PC-3 (cell line): Measurements from ENCODE around the gene TCHP. TPM values are rescaled to one million over a fixed set of nuclear protein-coding genes. Genes with fewer than 3 reads are reported as not detected.

Experiments
- ATAC-seq: fragments of 200-7000 bp; cut with Tn5 transposase; 2 replicates; pipeline ENCODE4 v1.9.1; 2020; ENCODE audit warnings: mild to moderate bottlenecking, moderate library complexity
- BruUV-seq: library from RNA; stranded (reverse); fragments of 400-500 nt; replicated peaks from 2 replicates; lab custom pipeline; 2021; lab: Mats Ljungman, UMichigan
- CTCF ChIA-PET: fragments of 300-600 bp; sonication (Branson Sonifier 250); formaldehyde crosslinking; loops from one replicate; lab custom pipeline; 2022; ENCODE audit warnings: antibody characterized with exemption; lab: Charles Lee
- POLR2A ChIA-PET: fragments of 300-600 bp; sonication (Branson Sonifier 250); formaldehyde crosslinking; loops from one replicate; lab custom pipeline; 2022; ENCODE audit warnings: antibody characterized with exemption; ENCODE audit not compliant: unreplicated experiment; lab: Charles Lee
- DNase-seq: peaks from one replicate; pipeline ENCODE4 v3.0.0-alpha.2; 2015
- H2AFZ ChIP-seq: fragments of 300-600 bp; sonication (generic); 2 replicates; pipeline ENCODE4 v1.6.0; 2016; ENCODE audit warnings: antibody characterized with exemption, low read length
- H3F3A ChIP-seq: fragments of 300-600 bp; sonication (generic); one replicate; pipeline ENCODE4 v1.6.0; 2017; ENCODE audit warnings: antibody characterized with exemption, low read length, control low read depth, mild to moderate bottlenecking; ENCODE audit not compliant: unreplicated experiment
- H3K27ac ChIP-seq: fragments of 300-600 bp; sonication (generic); 2 replicates; pipeline ENCODE4 v1.5.1; 2016; ENCODE audit warnings: mild to moderate bottlenecking, low read length
- H3K27me3 ChIP-seq: fragments of 300-600 bp; sonication (generic); 2 replicates; pipeline ENCODE4 v1.6.1; 2016; ENCODE audit warnings: low read length, mixed read lengths
- H3K36me3 ChIP-seq: fragments of 300-600 bp; sonication (generic); 2 replicates; pipeline ENCODE4 v1.6.1; 2016; ENCODE audit warnings: low read depth, mixed run types, low read length, mixed read lengths
- H3K4me1 ChIP-seq: fragments of 300-600 bp; sonication (generic); 2 replicates; pipeline ENCODE4 v1.5.1; 2016; ENCODE audit warnings: low read length; ENCODE audit not compliant: insufficient read depth
- H3K4me2 ChIP-seq: fragments of 300-600 bp; sonication (generic); 2 replicates; pipeline ENCODE4 v1.6.0; 2016; ENCODE audit warnings: low read length
- H3K4me3 ChIP-seq: fragments of 300-600 bp; sonication (generic); 2 replicates; pipeline ENCODE4 v1.5.1; 2016; ENCODE audit warnings: mild to moderate bottlenecking, low read length, mixed read lengths
- H3K79me2 ChIP-seq: fragments of 300-600 bp; sonication (generic); 2 replicates; pipeline ENCODE4 v1.6.1; 2017; ENCODE audit warnings: low read length, mixed read lengths
- H3K9ac ChIP-seq: fragments of 300-600 bp; sonication (generic); 2 replicates; pipeline ENCODE4 v1.6.0; 2016; ENCODE audit warnings: mild to moderate bottlenecking, low read length
- H3K9me2 ChIP-seq: fragments of 300-600 bp; sonication (generic); replicated peaks from 2 replicates; pipeline ENCODE4 v1.6.1; 2016; ENCODE audit warnings: mixed run types, low read length, mixed read lengths
- H3K9me3 ChIP-seq: fragments of 300-600 bp; sonication (generic); 2 replicates; pipeline ENCODE4 v1.6.1; 2016; ENCODE audit warnings: low read length, mixed read lengths
- H4K20me1 ChIP-seq: fragments of 300-600 bp; sonication (generic); 2 replicates; pipeline ENCODE4 v1.6.1; 2016; ENCODE audit warnings: low read length, mixed read lengths
- EZH2 ChIP-seq: fragments of 300-600 bp; sonication (generic); IDR thresholded peaks from one replicate; pipeline ENCODE4 v1.6.1; 2017; ENCODE audit warnings: antibody characterized with exemption, mild to moderate bottlenecking, low read length; ENCODE audit not compliant: unreplicated experiment
- EZH2phosphoT487 ChIP-seq: fragments of 300-600 bp; sonication (generic); IDR thresholded peaks from 2 replicates; pipeline ENCODE4 v1.6.1; 2018; ENCODE audit warnings: mild to moderate bottlenecking, antibody characterized with exemption, low read length, borderline replicate concordance
- intact Hi-C: fragments of 100-400 bp; cut with micrococcal nuclease; formaldehyde crosslinking; loops from 2 replicates; pipeline ENCODE4 v1.9.0; 2023
- total RNA-seq: library from RNA; depleted of rRNA; stranded (reverse); fragments of >200 nt; gene quantifications from 2 replicates; pipeline ENCODE4 v1.2.3, GENCODE V29; 2014; rRNA removed

The TCHP gene
- total RNA-seq, 1 experiment from 2014 or later, result 21.6 TPM

DNA sequence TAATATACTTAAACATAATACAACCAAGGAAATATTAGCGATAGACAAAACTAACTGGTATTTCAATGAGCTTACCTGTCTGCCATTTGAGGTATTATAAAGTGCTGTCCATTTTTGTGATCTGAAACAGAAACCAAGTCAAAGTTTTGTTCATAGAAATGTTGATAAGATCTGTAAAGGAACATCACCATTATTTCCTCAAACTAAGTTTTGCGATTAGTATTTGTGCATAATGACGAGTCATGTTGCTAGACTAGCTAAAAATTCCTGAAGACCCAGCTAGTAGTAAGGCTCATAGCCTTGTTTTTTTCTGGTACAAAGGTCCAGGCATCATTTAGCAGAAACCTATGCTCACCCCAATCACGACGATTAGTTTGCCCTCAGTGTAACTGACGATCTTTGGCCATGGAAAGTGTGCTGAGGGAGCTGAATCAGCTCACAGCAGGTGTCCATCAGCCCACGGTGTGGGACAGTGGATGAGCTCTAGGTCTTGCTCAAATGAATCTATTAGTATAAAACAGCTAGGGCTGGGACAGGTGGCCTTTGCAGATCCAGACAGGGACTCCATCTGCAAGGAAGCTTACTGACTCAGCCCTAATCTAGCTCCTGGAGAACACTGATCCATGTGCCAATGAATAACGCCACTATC, 67.4 kb downstream of the TCHP start:
- Histone ChIP-seq H3K4me1 (peaks cover 5% of the 10 kb centered on the region; the same call in 1 of the 2 replicates), H3K27me3 (no peaks in the 10 kb centered on the region), H3K9me3 (no peaks in the 10 kb centered on the region), H3K4me2 (no peak overlapping the region), H3K79me2 (no peaks in the 10 kb centered on the region), H3K9me2 (no peaks in the 10 kb centered on the region), H4K20me1 (no peaks in the 10 kb centered on the region), H3K27ac (no peak overlapping the region), H2AFZ (no peak overlapping the region), H3F3A (no peaks in the 10 kb centered on the region), H3K36me3 (peaks cover 13% of the 10 kb centered on the region; the same call in 1 of the 2 replicates), H3K9ac (no peak overlapping the region), H3K4me3 (no peak overlapping the region)
- ChIA-PET POLR2A (interaction anchor here (0.7 kb wide), 2 partner anchors 12 to 57 kb away, joined by 3 to 5 read pairs; no protein-coding TSS in a partner anchor), CTCF (no interaction called here)
- ATAC-seq, result no peak
- DNase-seq, result peak; percentile 15
- intact Hi-C loops, result no loop called here
- no TSS peak for BruUV-seq
- TF ChIP-seq EZH2 (no peak), EZH2phosphoT487 (no peak)

Other genes with a start within 250 kb of the TCHP start
- 11.7 and 15.3 TPM in 2 replicates for gene FAM222A, start 186.4 kb upstream of the TCHP start, total RNA-seq
- gene TRPV4, start 66.9 kb upstream of the TCHP start, total RNA-seq, result 1.6 and 2.4 TPM in 2 replicates
- gene GLTP, start 19.7 kb upstream of the TCHP start, total RNA-seq, result 78.2 and 82.6 TPM in 2 replicates
- 24.6 and 26.8 TPM in 2 replicates for gene GIT2, start 96.1 kb downstream of the TCHP start, total RNA-seq
- gene ANKRD13A, start 99.2 kb downstream of the TCHP start, total RNA-seq, result 117 and 118 TPM in 2 replicates
- 5.5 and 6.7 TPM in 2 replicates for gene C12orf76, start 148.2 kb downstream of the TCHP start, total RNA-seq
- 7.2 and 10.1 TPM in 2 replicates for gene IFT81, start 224.1 kb downstream of the TCHP start, total RNA-seq